ENCODE data around the gene SIK2. TPM values are rescaled to one million over a fixed set of nuclear protein-coding genes. Genes with fewer than 3 reads are reported as not detected.
A peak's percentile ranks its signal among the peaks of the same experiment; 100 is the strongest.
"Not testable (repeated sequence)": the region's sequence is repeated elsewhere in the genome, so short reads cannot be mapped to it uniquely, and the experiment has no call there.

The SIK2 gene
- total RNA-seq, 1 experiment from 2014 or later, result 17.1 TPM

- not testable (repeated sequence) for DNase-seq (ENCODE audit: low read depth)
These were observed 56.2 kb downstream of the SIK2 start for GRCh38 chr11:111658493-111658892.

- DNase-seq (ENCODE audit: low read depth), result no peak
These were observed 57.2 kb downstream of the SIK2 start for GRCh38 chr11:111659201-111660115.

- DNase-seq (ENCODE audit: low read depth), result no peak
These were observed 58.6 kb downstream of the SIK2 start for GRCh38 chr11:111660822-111661221.

- DNase-seq (ENCODE audit: low read depth), result no peak
These were observed 61.6 kb downstream of the SIK2 start for GRCh38 chr11:111663820-111664219.

GRCh38 chr11:111665777-111666176 lies 63.5 kb downstream of the SIK2 start:
- peak; percentile 52 for DNase-seq (ENCODE audit: low read depth)

GRCh38 chr11:111668980-111669379 lies 66.7 kb downstream of the SIK2 start:
- no peak for DNase-seq (ENCODE audit: low read depth)

- DNase-seq (ENCODE audit: low read depth), result no peak
These were observed 69.1 kb downstream of the SIK2 start for GRCh38 chr11:111671383-111671782.

- no peak for DNase-seq (ENCODE audit: low read depth)
These were observed 70.7 kb downstream of the SIK2 start for GRCh38 chr11:111672949-111673348.

- DNase-seq (ENCODE audit: low read depth), result peak; percentile 20
These were observed 72.7 kb downstream of the SIK2 start for GRCh38 chr11:111674941-111675340.

GRCh38 chr11:111675891-111676290 lies 73.6 kb downstream of the SIK2 start:
- no peak for DNase-seq (ENCODE audit: low read depth)

GRCh38 chr11:111676878-111677585 lies 74.8 kb downstream of the SIK2 start:
- peak; percentile 70 for DNase-seq (ENCODE audit: low read depth)

- DNase-seq (ENCODE audit: low read depth), result no peak
These were observed 78.4 kb downstream of the SIK2 start for GRCh38 chr11:111680486-111681175.

- no peak for DNase-seq (ENCODE audit: low read depth)
These were observed 81.6 kb downstream of the SIK2 start for GRCh38 chr11:111683806-111684205.

- no peak for DNase-seq (ENCODE audit: low read depth)
These were observed 82.0 kb downstream of the SIK2 start for GRCh38 chr11:111684251-111684650.

- no peak for DNase-seq (ENCODE audit: low read depth)
These were observed 85.8 kb downstream of the SIK2 start for GRCh38 chr11:111688013-111688412.

- no peak for DNase-seq (ENCODE audit: low read depth)
These were observed 88.9 kb downstream of the SIK2 start for GRCh38 chr11:111691176-111691575.

GRCh38 chr11:111691741-111692140 lies 89.5 kb downstream of the SIK2 start:
- no peak for DNase-seq (ENCODE audit: low read depth)

GRCh38 chr11:111693224-111693937 lies 91.1 kb downstream of the SIK2 start:
- no peak for DNase-seq (ENCODE audit: low read depth)

- peak; percentile 87 for DNase-seq (ENCODE audit: low read depth)
These were observed 92.6 kb downstream of the SIK2 start for GRCh38 chr11:111694851-111695250.

- no peak for DNase-seq (ENCODE audit: low read depth)
These were observed 94.3 kb downstream of the SIK2 start for GRCh38 chr11:111696556-111696955.

GRCh38 chr11:111697933-111698371 lies 95.7 kb downstream of the SIK2 start:
- DNase-seq (ENCODE audit: low read depth), result no peak

Data from RPMI7951 (cell line).